Measurements from ENCODE around the gene PIEZO1. TPM values are rescaled to one million over a fixed set of nuclear protein-coding genes. Genes with fewer than 3 reads are reported as not detected.
A peak's percentile ranks its signal among the peaks of the same experiment; 100 is the strongest.

The PIEZO1 gene
- total RNA-seq, 1 donor from 2014 or later = 247 TPM

DNA sequence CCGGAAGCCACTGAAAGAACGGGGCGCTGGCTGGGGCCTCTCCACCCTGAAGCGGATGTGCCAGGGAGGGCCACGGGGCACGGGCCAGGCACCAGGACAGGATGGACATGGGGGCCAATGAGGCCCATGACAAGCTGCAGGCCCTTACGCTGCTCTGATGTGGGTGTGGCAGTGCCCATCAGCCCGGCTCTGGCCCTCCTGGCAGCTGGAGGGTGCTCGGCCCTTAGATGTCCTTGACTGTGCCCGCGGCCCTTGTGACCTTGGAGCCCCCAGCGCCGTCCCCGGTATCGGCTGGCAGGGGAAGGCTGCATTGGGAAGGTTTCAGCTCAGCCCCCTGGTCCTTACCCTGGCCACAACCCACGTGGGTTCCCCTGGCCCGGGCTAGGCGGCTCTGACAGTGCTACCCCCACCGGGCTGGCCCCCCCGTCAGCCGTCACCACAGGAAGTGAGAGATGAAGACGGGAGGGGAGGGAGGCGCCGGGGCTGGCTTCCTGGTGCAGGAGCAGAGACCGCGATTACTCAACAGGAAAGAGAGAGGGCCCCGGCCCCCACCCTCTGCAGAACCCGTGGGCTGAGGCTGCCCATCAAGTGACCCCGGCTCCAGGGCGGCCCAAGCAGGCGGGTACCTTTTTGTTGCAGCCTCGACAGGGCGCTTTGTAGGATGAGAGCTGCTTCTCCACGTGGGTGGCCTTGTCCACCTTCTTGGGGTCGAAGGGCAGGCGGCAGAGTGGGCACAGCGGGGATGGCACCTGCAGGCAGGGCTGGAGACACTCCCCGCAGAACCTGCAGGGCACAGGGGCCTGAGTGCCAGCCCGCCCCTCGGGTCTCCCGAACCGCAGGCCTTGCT is 84.2 kb downstream of the PIEZO1 start:
- no peaks in the 10 kb centered on the region for H3K27me3 Mint-ChIP-seq (ENCODE audit: low read depth, unreplicated experiment)
- H3K27ac ChIP-seq (ENCODE audit: low read depth, low read length) = peak overlapping the region; percentile 60
- no peak for TF ChIP-seq EZH2 (IDR thresholded peaks at IDR 0.05; ENCODE audit: insufficient read depth, low read length)
- TF ChIP-seq, protein P1, sequence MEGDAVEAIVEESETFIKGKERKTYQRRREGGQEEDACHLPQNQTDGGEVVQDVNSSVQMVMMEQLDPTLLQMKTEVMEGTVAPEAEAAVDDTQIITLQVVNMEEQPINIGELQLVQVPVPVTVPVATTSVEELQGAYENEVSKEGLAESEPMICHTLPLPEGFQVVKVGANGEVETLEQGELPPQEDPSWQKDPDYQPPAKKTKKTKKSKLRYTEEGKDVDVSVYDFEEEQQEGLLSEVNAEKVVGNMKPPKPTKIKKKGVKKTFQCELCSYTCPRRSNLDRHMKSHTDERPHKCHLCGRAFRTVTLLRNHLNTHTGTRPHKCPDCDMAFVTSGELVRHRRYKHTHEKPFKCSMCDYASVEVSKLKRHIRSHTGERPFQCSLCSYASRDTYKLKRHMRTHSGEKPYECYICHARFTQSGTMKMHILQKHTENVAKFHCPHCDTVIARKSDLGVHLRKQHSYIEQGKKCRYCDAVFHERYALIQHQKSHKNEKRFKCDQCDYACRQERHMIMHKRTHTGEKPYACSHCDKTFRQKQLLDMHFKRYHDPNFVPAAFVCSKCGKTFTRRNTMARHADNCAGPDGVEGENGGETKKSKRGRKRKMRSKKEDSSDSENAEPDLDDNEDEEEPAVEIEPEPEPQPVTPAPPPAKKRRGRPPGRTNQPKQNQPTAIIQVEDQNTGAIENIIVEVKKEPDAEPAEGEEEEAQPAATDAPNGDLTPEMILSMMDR (IDR thresholded peaks at IDR 0.05; ENCODE audit: insufficient read depth, low read depth, low read length) = no peak
- H3K4me3 Mint-ChIP-seq (ENCODE audit: unreplicated experiment) = no peak overlapping the region
- H3K4me1 Mint-ChIP-seq (ENCODE audit: low read depth, unreplicated experiment) = peaks cover 8% of the 10 kb centered on the region
- peak overlapping the region; percentile 73 for H3K4me2 ChIP-seq (ENCODE audit: low read length)
- H3K36me3 Mint-ChIP-seq (ENCODE audit: low read depth, unreplicated experiment) = peaks cover 8% of the 10 kb centered on the region
- H3K79me2 ChIP-seq (ENCODE audit: insufficient read depth, low read length) = peaks cover 53% of the 10 kb centered on the region
- H3K9me3 ChIP-seq (ENCODE audit: insufficient read depth, low read depth, low read length) = no peaks in the 10 kb centered on the region
- peak overlapping the region; percentile 62 for H2AFZ ChIP-seq (ENCODE audit: low read depth, low read length)
- FAIRE-seq = no peak
- H3K9ac ChIP-seq (ENCODE audit: low read length) = peak overlapping the region; percentile 34
- no peaks in the 10 kb centered on the region for H3K9me3 Mint-ChIP-seq (ENCODE audit: unreplicated experiment)
- H4K20me1 ChIP-seq (ENCODE audit: insufficient read depth, low read length) = peaks cover 19% of the 10 kb centered on the region
- H3K4me3 ChIP-seq (ENCODE audit: insufficient read depth, low read depth, low read length) = no peak overlapping the region
- no peak overlapping the region for H3K27ac Mint-ChIP-seq (ENCODE audit: unreplicated experiment)
- no peaks in the 10 kb centered on the region for H3K27me3 ChIP-seq (ENCODE audit: insufficient read depth, low read length)
- no peaks in the 10 kb centered on the region for H3K36me3 ChIP-seq (ENCODE audit: insufficient read depth, low read length)
- H3K4me1 ChIP-seq (ENCODE audit: insufficient read depth, low read length) = peaks cover 32% of the 10 kb centered on the region
- peak; percentile 84 for DNase-seq (ENCODE audit: low read depth)

DNA sequence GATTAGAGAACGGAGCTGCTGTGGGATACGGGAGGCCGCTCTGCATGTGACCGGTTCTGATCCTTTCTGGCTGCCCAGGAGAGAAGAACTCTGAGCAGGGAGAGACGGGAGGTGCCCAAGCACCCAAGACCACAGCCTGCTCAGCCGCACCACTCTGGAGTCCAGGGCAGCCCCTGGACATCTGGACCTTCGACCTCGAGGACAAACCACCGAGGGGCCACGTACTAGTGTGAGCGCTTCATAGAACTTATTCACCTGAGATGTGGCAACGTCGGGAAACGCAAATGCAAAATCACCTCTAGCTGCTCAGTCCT is 84.7 kb downstream of the PIEZO1 start:
- peaks cover 47% of the 10 kb centered on the region for H3K79me2 ChIP-seq (ENCODE audit: insufficient read depth, low read length)
- H3K4me1 Mint-ChIP-seq (ENCODE audit: low read depth, unreplicated experiment) = peaks cover 8% of the 10 kb centered on the region
- H3K9me3 Mint-ChIP-seq (ENCODE audit: unreplicated experiment) = no peaks in the 10 kb centered on the region
- H3K4me3 Mint-ChIP-seq (ENCODE audit: unreplicated experiment) = no peak overlapping the region
- H2AFZ ChIP-seq (ENCODE audit: low read depth, low read length) = no peak overlapping the region
- FAIRE-seq = no peak
- H3K4me1 ChIP-seq (ENCODE audit: insufficient read depth, low read length) = peaks cover 28% of the 10 kb centered on the region
- no peak overlapping the region for H3K27ac Mint-ChIP-seq (ENCODE audit: unreplicated experiment)
- H3K9ac ChIP-seq (ENCODE audit: low read length) = peak overlapping the region; percentile 34
- peaks cover 8% of the 10 kb centered on the region for H3K36me3 Mint-ChIP-seq (ENCODE audit: low read depth, unreplicated experiment)
- TF ChIP-seq, protein P1 (IDR thresholded peaks at IDR 0.05; ENCODE audit: insufficient read depth, low read depth, low read length) = no peak
- TF ChIP-seq EZH2 (IDR thresholded peaks at IDR 0.05; ENCODE audit: insufficient read depth, low read length) = no peak
- H3K27me3 ChIP-seq (ENCODE audit: insufficient read depth, low read length) = no peaks in the 10 kb centered on the region
- peak overlapping the region; percentile 73 for H3K4me2 ChIP-seq (ENCODE audit: low read length)
- no peaks in the 10 kb centered on the region for H3K9me3 ChIP-seq (ENCODE audit: insufficient read depth, low read depth, low read length)
- H3K4me3 ChIP-seq (ENCODE audit: insufficient read depth, low read depth, low read length) = no peak overlapping the region
- no peaks in the 10 kb centered on the region for H3K36me3 ChIP-seq (ENCODE audit: insufficient read depth, low read length)
- H3K27ac ChIP-seq (ENCODE audit: low read depth, low read length) = peak overlapping the region; percentile 60
- H4K20me1 ChIP-seq (ENCODE audit: insufficient read depth, low read length) = peaks cover 16% of the 10 kb centered on the region
- H3K27me3 Mint-ChIP-seq (ENCODE audit: low read depth, unreplicated experiment) = no peaks in the 10 kb centered on the region
- no peak for DNase-seq (ENCODE audit: low read depth)

DNA sequence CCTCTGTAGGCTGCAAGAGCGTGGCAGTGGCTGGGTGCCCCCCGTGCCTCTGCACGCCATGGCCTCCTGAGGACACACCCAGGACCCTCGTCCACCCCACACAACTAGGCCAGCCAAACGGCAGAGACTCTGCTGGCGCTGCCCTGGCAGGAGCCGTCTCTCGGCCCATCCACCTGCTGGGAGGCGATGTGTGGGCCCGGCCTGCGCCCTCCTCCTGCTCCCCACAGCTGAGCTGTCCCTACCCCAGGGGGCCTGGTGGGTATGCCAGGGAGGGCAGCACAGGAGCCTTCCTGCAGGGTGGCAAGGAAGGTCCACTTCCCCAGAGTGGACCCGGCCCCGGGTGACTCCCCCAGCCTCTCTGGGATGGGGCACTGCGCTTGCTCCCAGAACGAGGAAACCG is 85.8 kb downstream of the PIEZO1 start:
- H3K4me3 Mint-ChIP-seq (ENCODE audit: unreplicated experiment) = no peak overlapping the region
- no peaks in the 10 kb centered on the region for H3K36me3 ChIP-seq (ENCODE audit: insufficient read depth, low read length)
- no peaks in the 10 kb centered on the region for H3K27me3 ChIP-seq (ENCODE audit: insufficient read depth, low read length)
- peaks cover 8% of the 10 kb centered on the region for H3K4me1 Mint-ChIP-seq (ENCODE audit: low read depth, unreplicated experiment)
- peaks cover 5% of the 10 kb centered on the region for H4K20me1 ChIP-seq (ENCODE audit: insufficient read depth, low read length)
- peaks cover 3% of the 10 kb centered on the region for H3K27me3 Mint-ChIP-seq (ENCODE audit: low read depth, unreplicated experiment)
- no peaks in the 10 kb centered on the region for H3K9me3 ChIP-seq (ENCODE audit: insufficient read depth, low read depth, low read length)
- H3K27ac ChIP-seq (ENCODE audit: low read depth, low read length) = no peak overlapping the region
- no peak overlapping the region for H2AFZ ChIP-seq (ENCODE audit: low read depth, low read length)
- H3K27ac Mint-ChIP-seq (ENCODE audit: unreplicated experiment) = no peak overlapping the region
- H3K4me1 ChIP-seq (ENCODE audit: insufficient read depth, low read length) = peaks cover 23% of the 10 kb centered on the region
- TF ChIP-seq EZH2 (IDR thresholded peaks at IDR 0.05; ENCODE audit: insufficient read depth, low read length) = no peak
- TF ChIP-seq, protein P1 (IDR thresholded peaks at IDR 0.05; ENCODE audit: insufficient read depth, low read depth, low read length) = no peak
- H3K9me3 Mint-ChIP-seq (ENCODE audit: unreplicated experiment) = no peaks in the 10 kb centered on the region
- no peak overlapping the region for H3K9ac ChIP-seq (ENCODE audit: low read length)
- no peak for FAIRE-seq
- H3K36me3 Mint-ChIP-seq (ENCODE audit: low read depth, unreplicated experiment) = peaks cover 8% of the 10 kb centered on the region
- H3K79me2 ChIP-seq (ENCODE audit: insufficient read depth, low read length) = peaks cover 36% of the 10 kb centered on the region
- no peak overlapping the region for H3K4me2 ChIP-seq (ENCODE audit: low read length)
- no peak overlapping the region for H3K4me3 ChIP-seq (ENCODE audit: insufficient read depth, low read depth, low read length)
- DNase-seq (ENCODE audit: low read depth) = no peak

Measured in astrocyte (in vitro differentiated cells and primary cell).